ENCODE results near the gene EPHB1. TPM values are rescaled to one million over a fixed set of nuclear protein-coding genes. Genes with fewer than 3 reads are reported as not detected.

Gene EPHB1
- total and polyA plus RNA-seq, 2 of the 13 experiments (the other 11 are each of a cell fraction or from before 2014, with no cell fraction given) = 0.07 to 0.21 TPM

GRCh38 chr3:134956844-134957243 is 161.8 kb downstream of the EPHB1 start:
- no peaks in the 10 kb centered on the region for H3K36me3 ChIP-seq (replicated peaks in 1 of 2; ENCODE audit: control insufficient read depth in 1 of 2, insufficient read depth in 2 of 2, low read length in 2 of 2)
- no peak overlapping the region for H2AFZ ChIP-seq (ENCODE audit: low read length)
- no peak overlapping the region for H3K4me2 ChIP-seq (ENCODE audit: low read depth, low read length)
- 0% methylated on average over 1 of the region's 1 CpG for WGBS (ENCODE audit: low lambda C conversion rate)
- FAIRE-seq (no peak), ATAC-seq (no peak), DNase-seq (ENCODE audit: low spot score) (no peak)
- intact Hi-C loops (cut with micrococcal nuclease; ENCODE audit: unreplicated experiment) (no loop called here), in situ Hi-C loops (cut with HindIII; ENCODE audit: extremely low pct_ligation_motif_present, low pct_unique_long_range_greater_than_20kb) (no loop called here)
- H3K4me3 ChIP-seq (replicated peaks in 1 of 3; ENCODE audit: insufficient read depth in 1 of 3, low read depth in 2 of 3, low read length in 3 of 3) = no peak overlapping the region
- no peak overlapping the region for H3K27ac ChIP-seq (ENCODE audit: extremely low read length, insufficient read depth, low read length)
- TF ChIP-seq TERF1 (CRISPR knock-in tag; IDR thresholded peaks at IDR 0.05) = no peak
- TF ChIP-seq MNT (IDR thresholded peaks at IDR 0.05) = peak; percentile 73
- no peak for TF ChIP-seq AHDC1 (CRISPR knock-in tag; IDR thresholded peaks at IDR 0.05; ENCODE audit: borderline replicate concordance)
- TF ChIP-seq JUND (CRISPR knock-in tag; IDR thresholded peaks at IDR 0.05) = no peak
- H3K79me2 ChIP-seq (ENCODE audit: insufficient read depth, low read length) = no peaks in the 10 kb centered on the region
- BruUV-seq (replicated peaks) = no TSS peak
- H3K9ac ChIP-seq (ENCODE audit: insufficient read depth, low read depth, low read length) = no peak overlapping the region
- ChIA-PET POLR2A (no interaction called here), CTCF (ENCODE audit: low intra/inter-chr PET ratio, low total read pairs) (no interaction called here)
- no peaks in the 10 kb centered on the region; a peak in 1 of 5 replicates for H3K27me3 ChIP-seq (ENCODE audit: control insufficient read depth in 1 of 2, insufficient read depth in 2 of 2, low read length in 2 of 2)
- no peaks in the 10 kb centered on the region for H3K9me3 ChIP-seq (ENCODE audit: low read length)
- H3K4me1 ChIP-seq (ENCODE audit: insufficient read depth, low read length) = no peaks in the 10 kb centered on the region
- H4K20me1 ChIP-seq (ENCODE audit: insufficient read depth, low read length) = no peaks in the 10 kb centered on the region
